ENCODE results near the gene TMEM82.

Gene TMEM82

GRCh38 chr1:15726508-15726907, 15.8 kb upstream of the TMEM82 start:
- DNase-seq (ENCODE audit: extremely low read depth, low read depth): no peak

GRCh38 chr1:15727021-15727420, 15.3 kb upstream of the TMEM82 start:
- no peak for TF ChIP-seq CTCF (IDR thresholded peaks at IDR 0.05; ENCODE audit: low read depth, low read length)
- DNase-seq (ENCODE audit: extremely low read depth, low read depth): no peak

More at GRCh38 chr1:15726508-15726907, 15.8 kb upstream of the TMEM82 start:
- no peak for TF ChIP-seq CTCF (IDR thresholded peaks at IDR 0.05; ENCODE audit: low read depth, low read length)

GRCh38 chr1:15727424-15727823, 14.9 kb upstream of the TMEM82 start:
- no peak for DNase-seq (ENCODE audit: extremely low read depth, low read depth)
- no peak for TF ChIP-seq CTCF (IDR thresholded peaks at IDR 0.05; ENCODE audit: low read depth, low read length)

GRCh38 chr1:15727866-15728534, 14.3 kb upstream of the TMEM82 start:
- no peak for DNase-seq (ENCODE audit: extremely low read depth, low read depth)
- no peak for TF ChIP-seq CTCF (IDR thresholded peaks at IDR 0.05; ENCODE audit: low read depth, low read length)

- no peak for DNase-seq (ENCODE audit: extremely low read depth, low read depth)
- TF ChIP-seq CTCF (IDR thresholded peaks at IDR 0.05; ENCODE audit: low read depth, low read length): no peak
These were observed 13.2 kb upstream of the TMEM82 start for GRCh38 chr1:15728937-15729657.

- DNase-seq (ENCODE audit: extremely low read depth, low read depth): no peak
- TF ChIP-seq CTCF (IDR thresholded peaks at IDR 0.05; ENCODE audit: low read depth, low read length): no peak
These were observed 11.9 kb upstream of the TMEM82 start for GRCh38 chr1:15730423-15730822.

- TF ChIP-seq CTCF (IDR thresholded peaks at IDR 0.05; ENCODE audit: low read depth, low read length): no peak
- DNase-seq (ENCODE audit: extremely low read depth, low read depth): no peak
These were observed 11.4 kb upstream of the TMEM82 start for GRCh38 chr1:15730936-15731335.

Data from AG09319 (cell line).